HEK293T (cell line): Measurements from ENCODE around the gene LEMD1.

ENCODE experiments used
- ARNT ChIP-seq: fragments of 450-650 bp; IDR thresholded peaks from 2 replicates; pipeline ENCODE4 v1.6.1; 2017; ENCODE audit warnings: mild to moderate bottlenecking
- FOXM1 ChIP-seq: fragments of 450-650 bp; IDR thresholded peaks from 2 replicates; pipeline ENCODE4 v1.6.1; 2017; ENCODE audit warnings: mild to moderate bottlenecking, borderline replicate concordance
- LEF1 ChIP-seq: fragments of 450-650 bp; IDR thresholded peaks from 2 replicates; pipeline ENCODE4 v1.6.1; 2017; ENCODE audit warnings: mild to moderate bottlenecking, borderline replicate concordance
- SP1 ChIP-seq: fragments of 450-650 bp; IDR thresholded peaks from 2 replicates; pipeline ENCODE4 v1.6.1; 2017
- SUZ12 ChIP-seq: fragments of 450-650 bp; IDR thresholded peaks from 2 replicates; pipeline ENCODE4 v1.6.1; 2016; ENCODE audit warnings: mild to moderate bottlenecking
- TARDBP ChIP-seq: fragments of 450-650 bp; IDR thresholded peaks from 2 replicates; pipeline ENCODE4 v1.6.1; 2016
- ZNF384 ChIP-seq: fragments of 450-650 bp; IDR thresholded peaks from 2 replicates; pipeline ENCODE4 v1.6.1; 2016

GRCh38 chr1:205470131-205470530 is 48.3 kb upstream of the LEMD1 start:
- no peak for TF ChIP-seq SUZ12
- no peak for TF ChIP-seq ARNT
- TF ChIP-seq FOXM1: no peak
- TF ChIP-seq SP1: no peak
- no peak for TF ChIP-seq TARDBP
- TF ChIP-seq ZNF384: no peak
- no peak for TF ChIP-seq LEF1
